IMR-90 (cell line): Measurements from ENCODE around the gene CHCT1. TPM values are rescaled to one million over a fixed set of nuclear protein-coding genes. Genes with fewer than 3 reads are reported as not detected.

Experiments
- ATAC-seq: fragments of 200-7000 bp; cut with Tn5 transposase; 2 replicates; pipeline ENCODE4 v1.9.1; 2020; ENCODE audit warnings: low read depth, mild to moderate bottlenecking, moderate library complexity
- BruUV-seq: library from RNA; stranded (reverse); fragments of 400-500 nt; replicated peaks from 2 replicates; lab custom pipeline; 2021; lab: Mats Ljungman, UMichigan
- CTCF ChIA-PET: fragments of 300-600 bp; formaldehyde crosslinking; extraction: SDS; loops from one replicate; lab custom pipeline; 2021; ENCODE audit warnings: antibody characterized with exemption; lab: Yijun Ruan, JAX
- POLR2A ChIA-PET: fragments of 300-600 bp; sonication (Branson Sonifier 250); formaldehyde crosslinking; loops from one replicate; lab custom pipeline; 2022; ENCODE audit warnings: antibody characterized with exemption; ENCODE audit not compliant: unreplicated experiment; lab: Charles Lee
- DNase-seq: peaks from one replicate; pipeline ENCODE4 v3.0.0; 2013
- H2AFZ ChIP-seq: replicated peaks from 2 replicates; pipeline ENCODE3; 2013; ENCODE audit warnings: low read length, mild to moderate bottlenecking; ENCODE audit not compliant: poor library complexity
- H2AK5ac ChIP-seq: 2 replicates; pipeline ENCODE4 v1.6.1; 2013; ENCODE audit warnings: low read depth, low read length, inconsistent platforms
- H2AK9ac ChIP-seq: replicated peaks from 2 replicates; pipeline ENCODE3; 2013; ENCODE audit warnings: mild to moderate bottlenecking, low read depth, low read length, moderate library complexity; ENCODE audit not compliant: poor library complexity
- H2BK120ac ChIP-seq: 2 replicates; pipeline ENCODE4 v1.6.1; 2013; ENCODE audit warnings: low read depth, low read length, inconsistent platforms
- H2BK15ac ChIP-seq: 3 replicates; pipeline ENCODE4 v1.6.1; 2013; ENCODE audit warnings: low read depth, low read length, inconsistent platforms
- H2BK20ac ChIP-seq: 2 replicates; pipeline ENCODE4 v1.6.1; 2013; ENCODE audit warnings: low read depth, mild to moderate bottlenecking, inconsistent platforms, low read length, moderate library complexity
- H2BK5ac ChIP-seq: 2 replicates; pipeline ENCODE4 v1.6.1; 2013; ENCODE audit warnings: mild to moderate bottlenecking, low read depth, low read length, inconsistent platforms; ENCODE audit not compliant: poor library complexity, severe bottlenecking
- H3K14ac ChIP-seq: replicated peaks from 2 replicates; pipeline ENCODE4 v1.6.1; 2013; ENCODE audit warnings: low read depth, low read length, inconsistent platforms
- H3K18ac ChIP-seq: 2 replicates; pipeline ENCODE4 v1.6.1; 2013; ENCODE audit warnings: low read depth, low read length, control low read depth
- H3K23ac ChIP-seq: 2 replicates; pipeline ENCODE4 v1.6.1; 2013; ENCODE audit warnings: low read depth, low read length, inconsistent platforms
- H3K27ac ChIP-seq: 2 replicates; pipeline ENCODE4 v1.5.1; 2013; ENCODE audit warnings: mild to moderate bottlenecking, control low read depth, low read length; ENCODE audit not compliant: insufficient read depth
- H3K27me3 ChIP-seq: 2 replicates; pipeline ENCODE4 v1.6.1; 2013; ENCODE audit warnings: low read length; ENCODE audit not compliant: control insufficient read depth, insufficient read depth
- H3K36me3 ChIP-seq: 2 replicates; pipeline ENCODE4 v1.6.1; 2013; ENCODE audit warnings: low read length, mixed read lengths; ENCODE audit not compliant: control insufficient read depth, insufficient read depth
- H3K4ac ChIP-seq: 2 replicates; pipeline ENCODE4 v1.6.1; 2013; ENCODE audit warnings: low read depth, low read length, inconsistent platforms
- H3K4me1 ChIP-seq: 2 replicates; pipeline ENCODE4 v1.6.1; 2013; ENCODE audit warnings: low read length, mixed read lengths; ENCODE audit not compliant: control insufficient read depth, insufficient read depth
- H3K4me2 ChIP-seq: 2 replicates; pipeline ENCODE4 v1.6.1; 2013; ENCODE audit warnings: low read depth, mild to moderate bottlenecking, control low read depth, low read length, moderate library complexity
- H3K4me3 ChIP-seq: 2 replicates; pipeline ENCODE4 v1.5.1; 2013; ENCODE audit warnings: low read depth, mild to moderate bottlenecking, control low read depth, low read length, moderate library complexity; ENCODE audit not compliant: insufficient read depth
- H3K56ac ChIP-seq: 2 replicates; pipeline ENCODE4 v1.6.1; 2013; ENCODE audit warnings: low read length, inconsistent platforms; ENCODE audit not compliant: insufficient read depth; ENCODE audit errors: extremely low read depth
- H3K79me1 ChIP-seq, 2 experiments: 2 replicates each; pipeline ENCODE4 v1.6.1; 2013; ENCODE audit warnings: low read length in 2 of 2, inconsistent platforms in 1 of 2, low read depth in 1 of 2
- H3K9ac ChIP-seq: 2 replicates; pipeline ENCODE4 v1.6.1; 2013; ENCODE audit warnings: low read depth, low read length, control low read depth
- H3K9me1 ChIP-seq: 2 replicates; pipeline ENCODE4 v1.6.1; 2013; ENCODE audit warnings: low read length, inconsistent platforms; ENCODE audit not compliant: insufficient read depth
- H3K9me3 ChIP-seq: 2 replicates; pipeline ENCODE4 v1.6.1; 2013; ENCODE audit warnings: low read length; ENCODE audit not compliant: control insufficient read depth, insufficient read depth
- H4K20me1 ChIP-seq: 2 replicates; pipeline ENCODE4 v1.6.1; 2013; ENCODE audit warnings: low read length, inconsistent platforms; ENCODE audit not compliant: insufficient read depth
- H4K5ac ChIP-seq: 2 replicates; pipeline ENCODE4 v1.6.1; 2013; ENCODE audit warnings: mild to moderate bottlenecking, low read depth, low read length, control low read depth
- H4K8ac ChIP-seq, 2 experiments: 2 replicates each; pipeline ENCODE4 v1.6.1; 2013; ENCODE audit warnings: low read depth in 2 of 2, low read length in 2 of 2, control low read depth in 1 of 2, inconsistent platforms in 1 of 2
- H4K91ac ChIP-seq: 2 replicates; pipeline ENCODE4 v1.6.1; 2013; ENCODE audit warnings: low read depth, low read length, inconsistent platforms; ENCODE audit not compliant: insufficient read depth
- BHLHE40 ChIP-seq: fragments of 150-350 bp; IDR thresholded peaks from 2 replicates; pipeline ENCODE4 v1.6.1; 2016; ENCODE audit warnings: mild to moderate bottlenecking, low read depth, low read length
- CHD1 ChIP-seq: IDR thresholded peaks from 2 replicates; pipeline ENCODE4 v1.6.1; 2012; ENCODE audit warnings: low read depth, low read length, improper control_type of control experiment
- FOS ChIP-seq: fragments of 150-350 bp; IDR thresholded peaks from 2 replicates; pipeline ENCODE4 v1.6.1; 2016; ENCODE audit warnings: low read depth, low read length
- MAZ ChIP-seq: IDR thresholded peaks from 2 replicates; pipeline ENCODE4 v1.6.1; 2012; ENCODE audit warnings: low read depth, mild to moderate bottlenecking, low read length, improper control_type of control experiment, moderate library complexity, borderline replicate concordance
- NFE2L2 ChIP-seq: fragments of 150-350 bp; IDR thresholded peaks from 2 replicates; pipeline ENCODE4 v1.6.1; 2016; ENCODE audit warnings: low read depth, mild to moderate bottlenecking, low read length
- RAD21 ChIP-seq: IDR thresholded peaks from 2 replicates; pipeline ENCODE4 v1.6.1; 2012; ENCODE audit warnings: low read length, improper control_type of control experiment
- RCOR1 ChIP-seq: IDR thresholded peaks from 2 replicates; pipeline ENCODE4 v1.6.1; 2012; ENCODE audit warnings: mild to moderate bottlenecking, low read length, improper control_type of control experiment; ENCODE audit not compliant: insufficient replicate concordance
- RFX5 ChIP-seq: IDR thresholded peaks from 2 replicates; pipeline ENCODE4 v1.8.0; 2012; ENCODE audit warnings: low read depth, mild to moderate bottlenecking, low read length, moderate library complexity
- SMC3 ChIP-seq: fragments of 150-350 bp; IDR thresholded peaks from 2 replicates; pipeline ENCODE4 v1.6.1; 2016; ENCODE audit warnings: low read depth, mild to moderate bottlenecking, antibody characterized with exemption, low read length, moderate library complexity
- WGBS, 2 experiments: methylation state at CpG; one replicate each; pipeline versions ENCODE4 v1.1.5 to v1.1.7; 2013; ENCODE audit warnings: missing lambda C conversion rate in 2 of 2; ENCODE audit not compliant: insufficient read length in 1 of 2; ENCODE audit errors: extremely low coverage in 2 of 2; 5-methylcytosine and 5-hydroxymethylcytosine counted together
- dilution Hi-C: fragments of 300-500 bp; cut with HindIII; formaldehyde crosslinking; loops from one replicate; pipeline ENCODE4 v1.14.3; 2018; ENCODE audit warnings: low sequenced_read_pairs; ENCODE audit not compliant: unreplicated experiment
- in situ Hi-C: fragments of 300-500 bp; cut with MboI; formaldehyde crosslinking; loops from 3 replicates; pipeline ENCODE4 v1.14.3; 2019; ENCODE audit warnings: low sequenced_read_pairs, inconsistent platforms, mixed read lengths
- intact Hi-C: fragments of 100-400 bp; cut with micrococcal nuclease; formaldehyde crosslinking; loops from 2 replicates; pipeline ENCODE4 v1.10.0; 2022
- polyA plus RNA-seq, 3 experiments: library from polyadenylated mRNA; depleted of rRNA; stranded (reverse); fragments of >200 nt; gene quantifications; 2 replicates each; pipeline ENCODE4 v1.2.3, GENCODE V29; 2012; ENCODE audit warnings: low replicate concordance in 1 of 3
- total RNA-seq: library from RNA; depleted of rRNA; stranded (reverse); fragments of >200 nt; gene quantifications from 2 replicates; pipeline ENCODE4 v1.2.3, GENCODE V29; 2012
- TF ChIP-seq, protein P1 (sequence below): conservative IDR thresholded peaks from 2 replicates; pipeline ENCODE4 v1.5.1; 2012; ENCODE audit warnings: mild to moderate bottlenecking, low read depth, low read length, improper control_type of control experiment

Gene CHCT1
- total and polyA plus RNA-seq, 2 of the 4 experiments (the other 2 are of a cell fraction): not detected

DNA sequence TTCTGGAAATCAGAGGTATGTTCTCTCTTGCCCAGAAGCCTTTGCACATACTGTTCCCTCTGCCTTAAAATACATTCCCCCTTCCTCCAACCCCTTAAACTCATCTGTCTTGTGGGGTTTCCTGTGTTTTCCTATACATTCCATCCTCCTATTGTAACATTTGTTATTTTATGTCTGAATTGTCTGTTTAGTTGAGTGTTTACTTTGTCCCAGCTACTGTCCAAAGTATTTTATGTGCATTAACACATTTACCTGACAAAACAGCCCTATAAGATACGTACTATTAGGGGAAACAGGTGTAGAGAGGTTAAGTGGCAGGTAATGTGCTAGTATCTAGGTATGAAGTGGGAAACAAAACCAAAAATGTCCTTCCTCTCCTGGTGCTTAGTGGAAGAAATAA, 42.1 kb downstream of the CHCT1 start:
- CTCF ChIA-PET: no interaction called here

More for the DNA sequence above, 42.1 kb downstream of the CHCT1 start:
- DNase-seq (no peak), ATAC-seq (no peak)
- BruUV-seq: no TSS peak
- Histone ChIP-seq H3K4ac (no peak overlapping the region), H2AFZ (no peak overlapping the region), H3K79me1 (peaks cover 30 to 39% of the 10 kb centered on the region in 2 experiments), H4K8ac (no peak overlapping the region), H2BK120ac (no peak overlapping the region), H2BK15ac (no peak overlapping the region), H4K91ac (no peak overlapping the region), H4K20me1 (no peaks in the 10 kb centered on the region), H3K9me3 (no peaks in the 10 kb centered on the region), H3K27me3 (no peaks in the 10 kb centered on the region), H3K14ac (no peak overlapping the region), H2BK5ac (no peak overlapping the region), H3K56ac (no peak overlapping the region), H3K4me2 (no peak overlapping the region), H3K4me1 (peaks cover 6% of the 10 kb centered on the region; the same call in 1 of the 2 replicates), H3K36me3 (peaks cover 46% of the 10 kb centered on the region), H3K9me1 (no peaks in the 10 kb centered on the region), H4K5ac (no peak overlapping the region), H3K9ac (no peak overlapping the region), H2AK5ac (no peak overlapping the region), H3K27ac (no peak overlapping the region), H2AK9ac (no peak overlapping the region), H2BK20ac (no peak overlapping the region), H3K4me3 (no peak overlapping the region), H3K23ac (no peak overlapping the region), H3K18ac (no peak overlapping the region)
- in situ Hi-C loops: no loop called here
- TF ChIP-seq BHLHE40 (no peak), MAZ (no peak), RFX5 (no peak), RAD21 (no peak), FOS (no peak), NFE2L2 (no peak), RCOR1 (no peak), SMC3 (no peak), CHD1 (no peak)
- TF ChIP-seq, protein P1, sequence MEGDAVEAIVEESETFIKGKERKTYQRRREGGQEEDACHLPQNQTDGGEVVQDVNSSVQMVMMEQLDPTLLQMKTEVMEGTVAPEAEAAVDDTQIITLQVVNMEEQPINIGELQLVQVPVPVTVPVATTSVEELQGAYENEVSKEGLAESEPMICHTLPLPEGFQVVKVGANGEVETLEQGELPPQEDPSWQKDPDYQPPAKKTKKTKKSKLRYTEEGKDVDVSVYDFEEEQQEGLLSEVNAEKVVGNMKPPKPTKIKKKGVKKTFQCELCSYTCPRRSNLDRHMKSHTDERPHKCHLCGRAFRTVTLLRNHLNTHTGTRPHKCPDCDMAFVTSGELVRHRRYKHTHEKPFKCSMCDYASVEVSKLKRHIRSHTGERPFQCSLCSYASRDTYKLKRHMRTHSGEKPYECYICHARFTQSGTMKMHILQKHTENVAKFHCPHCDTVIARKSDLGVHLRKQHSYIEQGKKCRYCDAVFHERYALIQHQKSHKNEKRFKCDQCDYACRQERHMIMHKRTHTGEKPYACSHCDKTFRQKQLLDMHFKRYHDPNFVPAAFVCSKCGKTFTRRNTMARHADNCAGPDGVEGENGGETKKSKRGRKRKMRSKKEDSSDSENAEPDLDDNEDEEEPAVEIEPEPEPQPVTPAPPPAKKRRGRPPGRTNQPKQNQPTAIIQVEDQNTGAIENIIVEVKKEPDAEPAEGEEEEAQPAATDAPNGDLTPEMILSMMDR: no peak
- intact Hi-C loops: no loop called here
- dilution Hi-C loops: no loop called here
- WGBS, 2 experiments: no CpG with 5 or more reads among the region's 1 CpG
- POLR2A ChIA-PET: no interaction called here
